ENCODE data around the gene GLUL.

DNA sequence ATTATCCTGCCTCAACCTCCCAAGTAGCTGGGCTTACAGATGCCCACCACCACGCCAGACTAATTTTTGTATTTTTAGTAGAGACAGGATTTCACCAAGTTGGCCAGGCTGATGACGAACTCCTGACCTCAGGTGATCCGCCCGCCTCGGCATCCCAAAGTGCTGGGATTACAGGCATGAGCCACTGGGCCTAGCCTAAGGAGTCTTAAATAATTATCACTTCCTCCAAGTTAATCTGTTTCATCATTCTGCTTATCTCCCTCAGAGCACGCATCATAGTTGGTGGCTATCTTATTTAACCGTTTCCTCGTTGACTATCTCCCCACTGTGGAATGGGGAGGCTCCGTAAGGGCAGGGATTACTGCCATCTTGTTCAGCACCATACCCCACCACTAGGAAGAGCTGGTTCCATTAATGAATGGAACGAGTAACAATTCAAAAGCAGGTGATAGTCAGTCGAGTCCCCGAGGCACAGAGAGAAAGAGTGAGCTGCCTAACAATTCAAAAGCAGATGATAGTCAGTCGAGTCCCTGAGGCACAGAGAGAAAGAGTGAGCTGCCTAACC, 52.7 kb downstream of the GLUL start:
- TF ChIP-seq, protein P1, sequence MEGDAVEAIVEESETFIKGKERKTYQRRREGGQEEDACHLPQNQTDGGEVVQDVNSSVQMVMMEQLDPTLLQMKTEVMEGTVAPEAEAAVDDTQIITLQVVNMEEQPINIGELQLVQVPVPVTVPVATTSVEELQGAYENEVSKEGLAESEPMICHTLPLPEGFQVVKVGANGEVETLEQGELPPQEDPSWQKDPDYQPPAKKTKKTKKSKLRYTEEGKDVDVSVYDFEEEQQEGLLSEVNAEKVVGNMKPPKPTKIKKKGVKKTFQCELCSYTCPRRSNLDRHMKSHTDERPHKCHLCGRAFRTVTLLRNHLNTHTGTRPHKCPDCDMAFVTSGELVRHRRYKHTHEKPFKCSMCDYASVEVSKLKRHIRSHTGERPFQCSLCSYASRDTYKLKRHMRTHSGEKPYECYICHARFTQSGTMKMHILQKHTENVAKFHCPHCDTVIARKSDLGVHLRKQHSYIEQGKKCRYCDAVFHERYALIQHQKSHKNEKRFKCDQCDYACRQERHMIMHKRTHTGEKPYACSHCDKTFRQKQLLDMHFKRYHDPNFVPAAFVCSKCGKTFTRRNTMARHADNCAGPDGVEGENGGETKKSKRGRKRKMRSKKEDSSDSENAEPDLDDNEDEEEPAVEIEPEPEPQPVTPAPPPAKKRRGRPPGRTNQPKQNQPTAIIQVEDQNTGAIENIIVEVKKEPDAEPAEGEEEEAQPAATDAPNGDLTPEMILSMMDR (IDR thresholded peaks at IDR 0.05): no peak
- no peak for TF ChIP-seq EZH2 (IDR thresholded peaks at IDR 0.05; ENCODE audit: borderline replicate concordance, insufficient read depth, low read depth, low read length, poor library complexity, severe bottlenecking)

Data from B cell (primary cell).